Measurements from ENCODE around the gene IL1RAPL1.

IL1RAPL1 gene

DNA sequence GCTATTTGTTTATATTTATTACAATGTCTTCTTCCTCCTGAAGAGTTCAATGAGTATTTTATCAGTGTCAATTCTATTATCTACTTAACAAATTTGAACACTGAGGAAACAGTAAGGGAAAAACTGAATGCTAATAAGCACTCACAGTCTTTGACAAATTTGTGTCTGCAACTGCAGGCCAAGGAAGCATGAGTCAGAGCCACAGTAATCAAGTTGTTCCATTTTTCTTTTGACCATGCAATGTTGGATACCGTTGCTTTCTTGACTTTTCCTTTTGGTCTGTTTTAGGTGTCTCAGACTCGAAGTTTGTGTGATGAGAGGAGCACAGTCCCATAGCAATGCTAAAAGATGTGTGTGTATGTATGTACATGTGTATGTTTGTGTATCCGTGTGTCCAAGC is 359.6 kb downstream of the IL1RAPL1 start:
- TF ChIP-seq SUZ12 (IDR thresholded peaks at IDR 0.05; ENCODE audit: extremely low read depth, insufficient read depth, insufficient read length): no peak
- no peak for TF ChIP-seq ZNF274 (IDR thresholded peaks at IDR 0.05; ENCODE audit: low read depth, low read length)
- no peak for TF ChIP-seq YY1 (IDR thresholded peaks at IDR 0.05; ENCODE audit: insufficient read depth, insufficient read length)
- no peak for DNase-seq (ENCODE audit: low read depth, low spot score)
- Histone ChIP-seq H3K36me3 (ENCODE audit: insufficient read depth, insufficient read length, low read length) (no peaks in the 10 kb centered on the region), H3K9me3 (ENCODE audit: insufficient read depth, low read length) (no peaks in the 10 kb centered on the region), H3K4me1 (ENCODE audit: insufficient read depth, insufficient read length) (no peaks in the 10 kb centered on the region), H3K27me3 (ENCODE audit: insufficient read depth, insufficient read length) (no peaks in the 10 kb centered on the region), H3K9ac (ENCODE audit: insufficient read length, low read depth) (no peak overlapping the region), H3K4me3 (ENCODE audit: insufficient read length, low read depth) (no peak overlapping the region)

DNA sequence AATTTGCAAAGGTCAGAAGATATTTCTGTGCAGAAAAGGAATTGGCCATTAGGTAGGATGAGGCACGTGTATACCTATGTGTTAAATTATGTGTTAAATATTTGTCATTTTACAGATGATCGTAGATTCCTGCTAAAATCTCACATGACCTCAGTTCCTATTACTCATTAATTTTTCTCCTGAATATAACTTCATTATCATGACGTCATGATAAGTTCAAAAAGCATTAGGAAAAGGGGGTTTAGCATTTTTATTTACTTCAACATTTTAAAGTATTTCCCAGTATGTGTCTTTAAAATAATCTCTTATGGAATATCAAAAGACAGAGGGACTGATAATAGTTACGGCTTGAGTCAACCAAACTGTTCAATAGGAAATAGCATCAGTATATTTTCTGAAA is 372.8 kb downstream of the IL1RAPL1 start:
- DNase-seq (ENCODE audit: low read depth, low spot score): no peak
- no peaks in the 10 kb centered on the region for H3K27me3 ChIP-seq (ENCODE audit: insufficient read depth, insufficient read length)
- no peak overlapping the region for H3K4me3 ChIP-seq (ENCODE audit: insufficient read length, low read depth)
- no peaks in the 10 kb centered on the region for H3K9me3 ChIP-seq (ENCODE audit: insufficient read depth, low read length)
- H3K36me3 ChIP-seq (ENCODE audit: insufficient read depth, insufficient read length, low read length): no peaks in the 10 kb centered on the region
- no peaks in the 10 kb centered on the region for H3K4me1 ChIP-seq (ENCODE audit: insufficient read depth, insufficient read length)
- TF ChIP-seq SUZ12 (IDR thresholded peaks at IDR 0.05; ENCODE audit: extremely low read depth, insufficient read depth, insufficient read length): no peak
- H3K9ac ChIP-seq (ENCODE audit: insufficient read length, low read depth): no peak overlapping the region

DNA sequence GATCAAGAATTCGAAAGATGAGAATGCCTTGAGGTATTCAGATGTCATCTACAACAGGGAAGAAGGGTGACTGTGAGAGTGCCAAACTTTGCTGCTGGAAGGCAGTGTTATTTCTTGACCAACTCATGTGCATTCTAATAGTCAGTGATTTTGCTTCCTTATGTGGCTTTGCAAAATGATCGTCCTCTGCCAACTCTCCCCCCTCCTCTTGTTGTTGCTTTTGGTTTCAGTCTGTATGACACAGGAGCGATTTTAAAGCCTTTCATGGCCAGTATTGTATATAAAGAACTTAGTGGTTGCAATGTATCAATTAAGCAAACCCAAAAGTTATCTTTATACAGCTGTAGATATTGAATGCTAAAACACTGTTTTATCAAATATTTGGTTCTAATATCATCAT is 379.1 kb downstream of the IL1RAPL1 start:
- Histone ChIP-seq H3K36me3 (ENCODE audit: insufficient read depth, insufficient read length, low read length) (no peaks in the 10 kb centered on the region), H3K9ac (ENCODE audit: insufficient read length, low read depth) (no peak overlapping the region), H3K9me3 (ENCODE audit: insufficient read depth, low read length) (no peaks in the 10 kb centered on the region), H3K4me1 (ENCODE audit: insufficient read depth, insufficient read length) (no peaks in the 10 kb centered on the region), H3K4me3 (ENCODE audit: insufficient read length, low read depth) (no peak overlapping the region), H3K27me3 (ENCODE audit: insufficient read depth, insufficient read length) (no peaks in the 10 kb centered on the region)
- DNase-seq (ENCODE audit: low read depth, low spot score): no peak
- TF ChIP-seq SUZ12 (IDR thresholded peaks at IDR 0.05; ENCODE audit: extremely low read depth, insufficient read depth, insufficient read length) (no peak), ZNF274 (IDR thresholded peaks at IDR 0.05; ENCODE audit: low read depth, low read length) (no peak), YY1 (IDR thresholded peaks at IDR 0.05; ENCODE audit: insufficient read depth, insufficient read length) (no peak)

DNA sequence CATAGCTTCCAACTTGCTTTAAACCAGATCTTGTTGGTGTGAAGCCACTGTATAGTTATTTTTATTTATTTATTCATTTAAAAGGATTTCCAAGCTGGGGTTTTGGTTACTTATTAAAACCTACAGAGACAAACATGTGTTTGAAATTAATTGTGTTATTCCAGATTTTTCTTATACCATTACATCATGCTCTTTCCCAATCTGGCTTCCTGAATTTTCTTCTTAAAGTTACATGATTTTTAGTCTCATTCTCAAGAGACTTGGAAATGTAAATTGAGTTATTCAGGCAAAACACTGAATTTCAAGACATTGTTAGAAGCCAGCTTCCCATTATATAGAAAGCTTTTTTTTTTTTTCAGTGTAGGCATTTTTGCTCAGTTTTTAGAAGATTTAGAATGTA is 381.9 kb downstream of the IL1RAPL1 start:
- Histone ChIP-seq H3K36me3 (ENCODE audit: insufficient read depth, insufficient read length, low read length) (no peaks in the 10 kb centered on the region), H3K9me3 (ENCODE audit: insufficient read depth, low read length) (no peaks in the 10 kb centered on the region), H3K4me1 (ENCODE audit: insufficient read depth, insufficient read length) (no peaks in the 10 kb centered on the region), H3K9ac (ENCODE audit: insufficient read length, low read depth) (no peak overlapping the region), H3K4me3 (ENCODE audit: insufficient read length, low read depth) (no peak overlapping the region), H3K27me3 (ENCODE audit: insufficient read depth, insufficient read length) (no peaks in the 10 kb centered on the region)
- DNase-seq (ENCODE audit: low read depth, low spot score): no peak
- TF ChIP-seq ZNF274 (IDR thresholded peaks at IDR 0.05; ENCODE audit: low read depth, low read length) (no peak), YY1 (IDR thresholded peaks at IDR 0.05; ENCODE audit: insufficient read depth, insufficient read length) (no peak), SUZ12 (IDR thresholded peaks at IDR 0.05; ENCODE audit: extremely low read depth, insufficient read depth, insufficient read length) (no peak)

DNA sequence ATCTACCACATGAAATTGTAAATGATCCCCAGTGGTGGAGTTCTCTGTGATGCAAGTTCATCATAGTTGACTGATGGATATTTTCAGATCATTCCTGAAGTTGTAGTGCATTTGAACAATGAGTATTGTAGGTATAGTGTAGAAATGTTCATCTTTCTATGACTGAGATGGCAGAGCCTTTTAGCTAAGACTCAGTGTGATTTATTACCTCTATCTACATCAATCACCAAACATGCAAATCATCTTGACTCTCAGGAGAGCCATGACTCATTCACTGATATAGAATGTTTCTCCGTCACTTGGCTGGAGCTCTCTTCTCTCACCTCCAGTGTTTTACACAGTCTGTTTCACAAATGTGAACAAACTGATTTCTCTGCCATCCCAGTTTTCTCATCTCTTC is 392.6 kb downstream of the IL1RAPL1 start:
- TF ChIP-seq ZNF274 (IDR thresholded peaks at IDR 0.05; ENCODE audit: low read depth, low read length) (no peak), YY1 (IDR thresholded peaks at IDR 0.05; ENCODE audit: insufficient read depth, insufficient read length) (no peak)
- Histone ChIP-seq H3K9ac (ENCODE audit: insufficient read length, low read depth) (no peak overlapping the region), H3K27me3 (ENCODE audit: insufficient read depth, insufficient read length) (no peaks in the 10 kb centered on the region), H3K4me3 (ENCODE audit: insufficient read length, low read depth) (no peak overlapping the region), H3K4me1 (ENCODE audit: insufficient read depth, insufficient read length) (no peaks in the 10 kb centered on the region), H3K36me3 (ENCODE audit: insufficient read depth, insufficient read length, low read length) (no peaks in the 10 kb centered on the region), H3K9me3 (ENCODE audit: insufficient read depth, low read length) (no peaks in the 10 kb centered on the region)
- no peak for DNase-seq (ENCODE audit: low read depth, low spot score)

DNA sequence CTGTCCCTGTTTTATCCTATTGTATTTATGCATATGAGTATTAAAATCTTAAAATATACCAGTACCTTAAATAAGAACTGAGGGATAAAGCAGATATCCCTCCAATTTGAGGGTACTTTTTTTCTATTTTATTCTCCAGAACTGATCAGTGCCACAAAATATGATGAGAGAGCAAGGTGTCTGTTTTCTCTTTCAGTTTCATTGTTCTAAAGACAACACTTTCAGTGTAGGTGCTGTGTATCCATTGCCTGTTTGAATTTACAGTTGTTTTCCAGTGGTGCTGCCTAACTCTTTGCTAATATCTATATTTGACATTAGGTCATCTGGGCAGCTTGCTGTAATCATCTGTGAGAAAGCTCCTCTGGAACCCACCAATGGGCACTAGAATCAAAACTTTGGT is 394.7 kb downstream of the IL1RAPL1 start:
- no peak for DNase-seq (ENCODE audit: low read depth, low spot score)
- Histone ChIP-seq H3K4me1 (ENCODE audit: insufficient read depth, insufficient read length) (no peaks in the 10 kb centered on the region), H3K9me3 (ENCODE audit: insufficient read depth, low read length) (no peaks in the 10 kb centered on the region), H3K27me3 (ENCODE audit: insufficient read depth, insufficient read length) (no peaks in the 10 kb centered on the region), H3K36me3 (ENCODE audit: insufficient read depth, insufficient read length, low read length) (no peaks in the 10 kb centered on the region), H3K4me3 (ENCODE audit: insufficient read length, low read depth) (no peak overlapping the region), H3K9ac (ENCODE audit: insufficient read length, low read depth) (no peak overlapping the region)
- TF ChIP-seq SUZ12 (IDR thresholded peaks at IDR 0.05; ENCODE audit: extremely low read depth, insufficient read depth, insufficient read length): no peak
- TF ChIP-seq YY1 (IDR thresholded peaks at IDR 0.05; ENCODE audit: insufficient read depth, insufficient read length): no peak
- no peak for TF ChIP-seq ZNF274 (IDR thresholded peaks at IDR 0.05; ENCODE audit: low read depth, low read length)

DNA sequence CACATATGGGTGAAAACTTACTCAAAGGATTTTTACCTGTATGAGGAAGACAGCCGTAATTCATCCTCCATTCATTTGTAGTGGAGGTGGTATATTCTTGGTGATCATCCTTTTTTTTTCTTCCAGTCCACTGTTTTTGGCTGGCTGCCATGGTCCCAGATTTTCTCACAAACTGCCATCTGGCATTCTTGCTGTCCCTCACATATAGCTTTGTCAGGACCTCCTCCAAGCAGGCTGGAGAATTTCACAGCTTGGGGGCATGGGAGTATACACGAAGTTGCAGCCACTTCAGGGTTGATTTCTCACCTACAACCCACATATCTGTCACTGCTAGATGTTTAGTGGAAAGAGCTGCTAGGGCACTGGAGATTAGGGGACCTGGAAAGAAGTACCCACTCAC is 401.0 kb downstream of the IL1RAPL1 start:
- H3K9ac ChIP-seq (ENCODE audit: insufficient read length, low read depth): no peak overlapping the region
- DNase-seq (ENCODE audit: low read depth, low spot score): no peak

More for the DNA sequence above, 401.0 kb downstream of the IL1RAPL1 start:
- Histone ChIP-seq H3K9me3 (ENCODE audit: insufficient read depth, low read length) (no peaks in the 10 kb centered on the region), H3K27me3 (ENCODE audit: insufficient read depth, insufficient read length) (no peaks in the 10 kb centered on the region), H3K36me3 (ENCODE audit: insufficient read depth, insufficient read length, low read length) (no peaks in the 10 kb centered on the region), H3K4me3 (ENCODE audit: insufficient read length, low read depth) (no peak overlapping the region), H3K4me1 (ENCODE audit: insufficient read depth, insufficient read length) (no peaks in the 10 kb centered on the region)
- no peak for TF ChIP-seq SUZ12 (IDR thresholded peaks at IDR 0.05; ENCODE audit: extremely low read depth, insufficient read depth, insufficient read length)
- no peak for TF ChIP-seq ZNF274 (IDR thresholded peaks at IDR 0.05; ENCODE audit: low read depth, low read length)
- no peak for TF ChIP-seq YY1 (IDR thresholded peaks at IDR 0.05; ENCODE audit: insufficient read depth, insufficient read length)

Measured in NT2/D1 (cell line).